Mesendoderm (in vitro differentiated cells): ENCODE data around the gene NPR1. TPM values are rescaled to one million over a fixed set of nuclear protein-coding genes. Genes with fewer than 3 reads are reported as not detected.

Experiments used
- DNase-seq: peaks from one replicate; pipeline ENCODE4 v3.0.0; 2013
- H2AK5ac ChIP-seq: 2 replicates; pipeline ENCODE4 v1.6.1; 2013; ENCODE audit warnings: low read length, inconsistent platforms
- H2BK120ac ChIP-seq: 2 replicates; pipeline ENCODE4 v1.6.1; 2013; ENCODE audit warnings: low read depth, mild to moderate bottlenecking, low read length, moderate library complexity, mixed read lengths
- H2BK15ac ChIP-seq: replicated peaks from 2 replicates; pipeline ENCODE4 v1.6.1; 2013; ENCODE audit warnings: low read depth, mild to moderate bottlenecking, moderate library complexity
- H2BK5ac ChIP-seq: 2 replicates; pipeline ENCODE4 v1.6.1; 2013; ENCODE audit warnings: low read length, inconsistent platforms
- H3K18ac ChIP-seq: 2 replicates; pipeline ENCODE4 v1.6.1; 2013; ENCODE audit warnings: mild to moderate bottlenecking, low read length, mixed read lengths
- H3K23ac ChIP-seq: one replicate; pipeline ENCODE4 v1.6.1; 2013; ENCODE audit warnings: low read length
- H3K27ac ChIP-seq: 2 replicates; pipeline ENCODE4 v1.5.1; 2013; ENCODE audit warnings: low read depth, mild to moderate bottlenecking, inconsistent platforms, low read length, moderate library complexity
- H3K27me3 ChIP-seq: 2 replicates; pipeline ENCODE4 v1.6.1; 2013; ENCODE audit warnings: low read length, control low read depth, mild to moderate bottlenecking, inconsistent platforms; ENCODE audit not compliant: insufficient read depth, poor library complexity
- H3K36me3 ChIP-seq: 2 replicates; pipeline ENCODE4 v1.6.1; 2013; ENCODE audit warnings: low read length, inconsistent platforms; ENCODE audit not compliant: control insufficient read depth, insufficient read depth
- H3K4ac ChIP-seq: one replicate; pipeline ENCODE4 v1.6.1; 2013; ENCODE audit warnings: low read depth, mild to moderate bottlenecking, low read length, moderate library complexity
- H3K4me1 ChIP-seq: 2 replicates; pipeline ENCODE4 v1.6.1; 2013; ENCODE audit warnings: low read depth, low read length, inconsistent platforms; ENCODE audit not compliant: control insufficient read depth
- H3K4me2 ChIP-seq: 2 replicates; pipeline ENCODE4 v1.6.1; 2013; ENCODE audit warnings: low read length
- H3K4me3 ChIP-seq: 2 replicates; pipeline ENCODE4 v1.5.1; 2013; ENCODE audit warnings: mild to moderate bottlenecking, low read length
- H3K56ac ChIP-seq: one replicate; pipeline ENCODE4 v1.6.1; 2013; ENCODE audit warnings: low read length
- H3K79me1 ChIP-seq: 2 replicates; pipeline ENCODE4 v1.6.1; 2013; ENCODE audit warnings: low read length, inconsistent platforms
- H3K79me2 ChIP-seq: 2 replicates; pipeline ENCODE4 v1.6.1; 2013; ENCODE audit warnings: mild to moderate bottlenecking, low read length; ENCODE audit not compliant: control insufficient read depth, insufficient read depth
- H3K9ac ChIP-seq: 2 replicates; pipeline ENCODE4 v1.6.1; 2013; ENCODE audit warnings: low read length, inconsistent platforms
- H4K5ac ChIP-seq: one replicate; pipeline ENCODE4 v1.6.1; 2013; ENCODE audit warnings: low read length
- H4K8ac ChIP-seq: one replicate; pipeline ENCODE4 v1.6.1; 2013; ENCODE audit warnings: low read depth, mild to moderate bottlenecking, control low read depth, low read length, moderate library complexity
- WGBS: extraction: QIAGEN DNeasy Blood & Tissue Kit; methylation state at CpG from one replicate; pipeline ENCODE4 v1.1.7; 2013; ENCODE audit warnings: low lambda C conversion rate, missing lambda C conversion rate; ENCODE audit not compliant: insufficient coverage; ENCODE audit errors: extremely low coverage; 5-methylcytosine and 5-hydroxymethylcytosine counted together
- polyA plus RNA-seq, 2 experiments: library from polyadenylated mRNA; stranded (reverse); fragments of 200-250 nt; gene quantifications; one replicate each; pipeline ENCODE4 v1.2.3, GENCODE V29; 2013

Gene NPR1
- polyA plus RNA-seq (2013, experiment 1 of 2): 1.6 TPM
- 1.5 TPM for polyA plus RNA-seq (2013, experiment 2 of 2)

GRCh38 chr1:153678519-153679336, at the start of gene NPR1:
Gene NPR1, plus strand, starts transcription at chr1:153678688. Its CDS starts 421 bp downstream, at chr1:153679109.
- Histone ChIP-seq H4K5ac (no peak within 1 kb of the TSS), H3K79me1 (no peaks in the 10 kb centered on the region), H3K4me3 (peak within 1 kb of the TSS; percentile 58), H3K4me1 (peaks cover 3% of the 10 kb centered on the region), H3K4me2 (peak within 1 kb of the TSS; percentile 95), H2BK15ac (no peak within 1 kb of the TSS), H3K36me3 (no peaks in the 10 kb centered on the region), H3K18ac (peak within 1 kb of the TSS; percentile 44), H4K8ac (no peak within 1 kb of the TSS), H3K23ac (peak within 1 kb of the TSS; percentile 89), H2BK120ac (no peak within 1 kb of the TSS), H3K56ac (peak within 1 kb of the TSS; percentile 95), H2AK5ac (no peak within 1 kb of the TSS), H3K4ac (peak within 1 kb of the TSS; percentile 64), H3K9ac (peak within 1 kb of the TSS; percentile 82), H3K27ac (no peak within 1 kb of the TSS), H3K27me3 (no peaks in the 10 kb centered on the region), H3K79me2 (no peaks in the 10 kb centered on the region), H2BK5ac (no peak within 1 kb of the TSS)
- peak; percentile 66 for DNase-seq
- no CpG with 5 or more reads among the region's 78 CpGs for WGBS

DNA sequence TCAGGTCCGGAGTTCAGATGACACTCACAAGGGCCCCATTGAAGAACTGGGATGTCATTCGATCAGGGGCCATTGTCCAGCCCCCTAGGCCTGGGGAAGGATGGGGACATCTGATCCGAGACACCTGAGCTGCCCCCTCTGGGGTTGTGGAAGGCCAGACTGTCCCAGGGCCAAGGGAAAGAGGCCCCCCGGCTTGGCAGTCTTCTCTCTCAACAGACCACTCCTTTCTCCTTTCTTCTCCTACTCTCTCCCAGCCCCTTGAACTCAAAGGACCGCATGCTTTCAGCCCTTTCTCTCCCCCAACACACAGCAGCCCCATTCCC, 49.2 kb upstream of the NPR1 start:
- WGBS: no CpG with 5 or more reads among the region's 5 CpGs
- Histone ChIP-seq H3K23ac (no peak overlapping the region), H3K18ac (no peak overlapping the region), H3K79me1 (no peaks in the 10 kb centered on the region), H3K36me3 (no peaks in the 10 kb centered on the region), H2BK15ac (no peak overlapping the region), H3K27me3 (no peaks in the 10 kb centered on the region), H2BK120ac (no peak overlapping the region), H3K4me1 (peaks cover 2% of the 10 kb centered on the region), H3K27ac (no peak overlapping the region), H3K9ac (no peak overlapping the region), H3K56ac (peak overlapping the region; percentile 30), H3K79me2 (no peaks in the 10 kb centered on the region), H3K4me3 (no peak overlapping the region), H2AK5ac (no peak overlapping the region), H3K4me2 (no peak overlapping the region), H4K5ac (no peak overlapping the region), H3K4ac (no peak overlapping the region), H2BK5ac (no peak overlapping the region), H4K8ac (no peak overlapping the region)
- no peak for DNase-seq

DNA sequence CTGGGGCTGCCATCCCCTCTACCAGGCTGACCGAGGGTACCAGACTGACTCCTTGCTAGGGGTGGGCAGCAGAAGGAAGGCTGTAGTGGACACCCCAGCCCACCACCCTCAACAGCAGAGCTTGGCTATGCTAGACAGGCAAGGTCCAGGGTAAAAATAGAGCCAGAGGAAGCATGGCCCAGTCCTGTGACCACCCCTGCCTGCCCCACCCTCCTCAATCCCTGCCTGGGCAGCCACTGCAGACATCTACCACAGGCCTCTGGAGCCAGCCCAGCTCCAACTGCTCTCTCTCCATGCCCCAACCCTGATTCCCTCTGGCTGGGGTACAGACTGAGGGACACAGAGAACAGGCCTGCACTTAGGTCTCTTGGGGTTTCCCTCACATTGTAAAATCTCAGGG, 48.5 kb upstream of the NPR1 start:
- no peak overlapping the region for H2BK5ac ChIP-seq
- H3K79me1 ChIP-seq: no peaks in the 10 kb centered on the region
- peaks cover 5% of the 10 kb centered on the region for H3K79me2 ChIP-seq
- WGBS: no CpG with 5 or more reads among the region's 1 CpG
- H3K4me3 ChIP-seq: no peak overlapping the region
- H4K8ac ChIP-seq: no peak overlapping the region
- H3K9ac ChIP-seq: peak overlapping the region; percentile 25
- H3K36me3 ChIP-seq: no peaks in the 10 kb centered on the region
- no peak for DNase-seq
- no peak overlapping the region for H2BK15ac ChIP-seq
- H4K5ac ChIP-seq: no peak overlapping the region
- H3K4ac ChIP-seq: no peak overlapping the region
- no peak overlapping the region for H3K23ac ChIP-seq
- no peak overlapping the region for H3K27ac ChIP-seq
- H3K56ac ChIP-seq: peak overlapping the region; percentile 44
- no peak overlapping the region for H2BK120ac ChIP-seq
- H3K4me2 ChIP-seq: no peak overlapping the region
- H2AK5ac ChIP-seq: no peak overlapping the region
- H3K27me3 ChIP-seq: no peaks in the 10 kb centered on the region
- no peak overlapping the region for H3K18ac ChIP-seq
- H3K4me1 ChIP-seq: peaks cover 2% of the 10 kb centered on the region

DNA sequence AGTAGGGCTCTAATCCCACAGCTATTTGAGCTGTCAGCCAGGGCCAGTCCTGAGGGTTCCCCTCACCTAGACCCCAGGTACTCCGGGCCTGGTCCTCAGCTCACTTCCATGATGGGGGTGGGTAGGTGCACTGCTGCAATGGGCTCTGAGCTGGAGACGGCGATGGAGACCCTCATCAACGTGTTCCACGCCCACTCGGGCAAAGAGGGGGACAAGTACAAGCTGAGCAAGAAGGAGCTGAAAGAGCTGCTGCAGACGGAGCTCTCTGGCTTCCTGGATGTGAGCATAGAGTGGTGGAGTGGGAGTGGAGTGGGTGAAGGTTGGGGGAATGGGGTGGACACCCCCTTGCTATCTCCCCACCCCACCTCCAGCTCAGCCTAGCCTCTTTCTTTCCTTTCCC, 48.1 kb upstream of the NPR1 start:
- H4K8ac ChIP-seq: no peak overlapping the region
- H3K4me2 ChIP-seq: no peak overlapping the region
- peaks cover 2% of the 10 kb centered on the region for H3K4me1 ChIP-seq
- H3K56ac ChIP-seq: no peak overlapping the region
- H3K4ac ChIP-seq: no peak overlapping the region
- no peak overlapping the region for H3K23ac ChIP-seq
- no peak overlapping the region for H2BK120ac ChIP-seq
- no peak overlapping the region for H3K9ac ChIP-seq
- no peak overlapping the region for H3K27ac ChIP-seq
- no CpG with 5 or more reads among the region's 7 CpGs for WGBS
- peaks cover 9% of the 10 kb centered on the region for H3K79me2 ChIP-seq
- no peak overlapping the region for H2BK5ac ChIP-seq
- no peaks in the 10 kb centered on the region for H3K27me3 ChIP-seq
- no peak overlapping the region for H4K5ac ChIP-seq
- H3K4me3 ChIP-seq: no peak overlapping the region
- H3K18ac ChIP-seq: no peak overlapping the region
- DNase-seq: no peak
- H3K36me3 ChIP-seq: no peaks in the 10 kb centered on the region
- H2BK15ac ChIP-seq: no peak overlapping the region
- no peaks in the 10 kb centered on the region for H3K79me1 ChIP-seq
- no peak overlapping the region for H2AK5ac ChIP-seq

GRCh38 chr1:153631047-153632022, 47.2 kb upstream of the NPR1 start:
- Histone ChIP-seq H4K8ac (no peak overlapping the region), H3K27ac (no peak overlapping the region), H3K36me3 (peaks cover under 1% of the 10 kb centered on the region), H3K4me2 (no peak overlapping the region), H4K5ac (no peak overlapping the region), H3K9ac (no peak overlapping the region), H3K4ac (no peak overlapping the region), H2BK15ac (no peak overlapping the region), H3K56ac (peak overlapping the region; percentile 38), H3K4me3 (no peak overlapping the region), H3K18ac (no peak overlapping the region), H2BK5ac (no peak overlapping the region), H3K79me2 (peaks cover 19% of the 10 kb centered on the region), H2AK5ac (no peak overlapping the region), H3K23ac (no peak overlapping the region), H3K79me1 (peaks cover under 1% of the 10 kb centered on the region), H3K27me3 (no peaks in the 10 kb centered on the region), H2BK120ac (no peak overlapping the region), H3K4me1 (peaks cover 2% of the 10 kb centered on the region)
- no peak for DNase-seq
- WGBS: no CpG with 5 or more reads among the region's 10 CpGs
